K562 (cell line): ENCODE data around the gene MFSD11. TPM values are rescaled to one million over a fixed set of nuclear protein-coding genes. Genes with fewer than 3 reads are reported as not detected.

ENCODE experiments used
- BRCA1 ChIP-seq, 2 experiments: fragments of 450-650 bp in 1 of 2; sonication (generic) in 1 of 2; formaldehyde crosslinking in 1 of 2; IDR thresholded peaks; 2 replicates each; pipeline versions ENCODE4 v1.5.0 to v1.6.1; 2017 to 2020; ENCODE audit warnings: mild to moderate bottlenecking in 1 of 2, missing genetic modification reagents in 1 of 2
- BRD4 ChIP-seq: fragments of 200-600 bp; sonication (generic); IDR thresholded peaks from 2 replicates; pipeline ENCODE4 v1.6.1; 2017; ENCODE audit warnings: inconsistent platforms
- E2F3 ChIP-seq: fragments of 250-450 bp; sonication (Bioruptor Pico); IDR thresholded peaks from 2 replicates; pipeline ENCODE4 v1.4.0; 2020; ENCODE audit warnings: mild to moderate bottlenecking
- FOSL1 ChIP-seq: fragments of 200-800 bp; sonication (Bioruptor generic); conservative IDR thresholded peaks from 2 replicates; pipeline ENCODE4 v1.6.1; 2016; ENCODE audit warnings: missing genetic modification characterization, missing compliant biosample characterization
- IRF1 ChIP-seq: sonication (generic); formaldehyde crosslinking; IDR thresholded peaks from 2 replicates; pipeline ENCODE4 v1.8.0; 2022; ENCODE audit warnings: missing genetic modification reagents, mild to moderate bottlenecking, borderline replicate concordance
- NBN ChIP-seq: fragments of 450-650 bp; IDR thresholded peaks from 2 replicates; pipeline ENCODE4 v1.6.1; 2016; ENCODE audit warnings: low read depth, mild to moderate bottlenecking
- PHB ChIP-seq: fragments of 250-450 bp; sonication (Bioruptor Pico); IDR thresholded peaks from 2 replicates; pipeline ENCODE4 v1.5.0; 2021
- RB1 ChIP-seq: fragments of 450-650 bp; IDR thresholded peaks from 2 replicates; pipeline ENCODE4 v1.6.1; 2017; ENCODE audit warnings: low read depth, mild to moderate bottlenecking
- RBM39 ChIP-seq: fragments of 200-400 bp; formaldehyde crosslinking; optimal IDR thresholded peaks from 2 replicates; pipeline ENCODE3; 2018; ENCODE audit warnings: low read depth, low read length
- RREB1 ChIP-seq: fragments of 250-450 bp; sonication (Bioruptor Pico); IDR thresholded peaks from 2 replicates; pipeline ENCODE4 v1.4.0; 2020
- SFPQ ChIP-seq: fragments of 200-400 bp; formaldehyde crosslinking; IDR thresholded peaks from 2 replicates; pipeline ENCODE4 v1.6.1; 2017; ENCODE audit warnings: mild to moderate bottlenecking, low read depth, low read length, moderate library complexity
- SNAPC5 ChIP-seq: fragments of 250-450 bp; sonication (Bioruptor Pico); IDR thresholded peaks from 2 replicates; pipeline ENCODE4 v1.8.0; 2021; ENCODE audit warnings: moderate library complexity, mild to moderate bottlenecking, inconsistent platforms
- TAL1 ChIP-seq: fragments of 450-650 bp; IDR thresholded peaks from 2 replicates; pipeline ENCODE4 v1.6.1; 2016; ENCODE audit warnings: mild to moderate bottlenecking
- WHSC1 ChIP-seq: IDR thresholded peaks from one replicate; pipeline ENCODE4 v1.6.1; 2012; ENCODE audit warnings: low read length, control low read depth, inconsistent platforms
- ZBED1 ChIP-seq: IDR thresholded peaks from 2 replicates; pipeline ENCODE4 v1.6.1; 2014
- ZKSCAN3 ChIP-seq: fragments of 250-450 bp; sonication (Bioruptor Pico); IDR thresholded peaks from 2 replicates; pipeline ENCODE4 v1.4.0; 2020
- ZKSCAN8 ChIP-seq: fragments of 200-800 bp; sonication (Bioruptor generic); IDR thresholded peaks from 2 replicates; pipeline ENCODE4 v1.6.1; 2016; ENCODE audit warnings: missing genetic modification characterization, missing compliant biosample characterization
- ZNF146 ChIP-seq: IDR thresholded peaks from one replicate; pipeline ENCODE4 v1.6.1; 2018; ENCODE audit warnings: missing compliant biosample characterization; ENCODE audit not compliant: unreplicated experiment
- ZNF23 ChIP-seq: fragments of 250-450 bp; sonication (Bioruptor Pico); IDR thresholded peaks from 2 replicates; pipeline ENCODE4 v1.4.0; 2020; ENCODE audit warnings: mild to moderate bottlenecking
- ZNF511 ChIP-seq: sonication (generic); formaldehyde crosslinking; IDR thresholded peaks from 2 replicates; pipeline ENCODE4 v1.8.0; 2022; ENCODE audit warnings: mild to moderate bottlenecking, missing genetic modification reagents
- ZNF695 ChIP-seq: fragments of 450-650 bp; formaldehyde crosslinking; IDR thresholded peaks from 2 replicates; pipeline ENCODE4 v1.4.0; 2020; ENCODE audit warnings: mild to moderate bottlenecking, moderate library complexity
- polyA plus RNA-seq, 8 experiments: library from polyadenylated mRNA; depleted of rRNA in 4 of 8; stranded (reverse) in 5 of 8; unstranded in 3 of 8; fragments of >200 nt; fragmentation: Nextera tagmentation in 2 of 8; fragmentation: Illumina TruSeq in 1 of 8; extraction: Ambion mirVana in 2 of 8; extraction: Trizol in 1 of 8; gene quantifications; 2 replicates each; pipeline versions ENCODE4 v1.2.1 to v1.2.3, GENCODE V29; 2011 to 2014; ENCODE audit warnings: inconsistent platforms in 1 of 8, missing spikeins in 1 of 8
- total RNA-seq, 7 experiments: library from RNA; depleted of rRNA in 6 of 7; stranded (reverse); fragments of >200 nt in 6 of 7; fragmentation: Illumina TruSeq in 2 of 7; extraction: Trizol in 2 of 7; gene quantifications; 2 replicates each; pipeline versions ENCODE4 v1.2.1 to v1.2.3, GENCODE V29; 2011 to 2021; ENCODE audit warnings: low replicate concordance in 1 of 7

The MFSD11 gene
- total and polyA plus RNA-seq, 9 of the 15 experiments (the other 6 are each of a cell fraction or from before 2014, with no cell fraction given) = 14.4 to 24.5 (median 19.9) TPM

GRCh38 chr17:76737082-76737675 lies 740 bp upstream of the MFSD11 start, which contains the start of gene SRSF2 (continued):
- TF ChIP-seq WHSC1 (no peak), ZNF23 (CRISPR knock-in tag) (no peak), ZNF695 (CRISPR knock-in tag) (no peak), RREB1 (CRISPR knock-in tag) (no peak), SFPQ (no peak), BRCA1 (IDR thresholded peaks at IDR 0.05) (no peak), BRCA1 (CRISPR knock-in tag; IDR thresholded peaks at IDR 0.05) (no peak), TAL1 (no peak), E2F3 (peak; percentile 96), SNAPC5 (no peak), RBM39 (no peak), FOSL1 (tag) (no peak), ZNF146 (CRISPR knock-in tag) (no peak), BRD4 (peak; percentile 79; the same call in 1 of the 2 replicates), ZKSCAN3 (CRISPR knock-in tag) (no peak), RB1 (peak; percentile 98), PHB (CRISPR knock-in tag) (peak; percentile 93), ZBED1 (peak; percentile 84), IRF1 (CRISPR knock-in tag) (0 out of 2 replicates have a peak, but pooled peaks have one; percentile 66), NBN (peak; percentile 21), ZNF511 (peak; percentile 73), ZKSCAN8 (CRISPR knock-in tag) (no peak)
